BLaER1 treated with 17β-estradiol and CSF1 and Interleukin-3, amounts not matched to agents 10 nM and 100 nM (cell line): ENCODE measurements around the gene COPG2.
"Not testable (repeated sequence)": the region's sequence is repeated elsewhere in the genome, so short reads cannot be mapped to it uniquely, and the experiment has no call there.

Source experiments
- H3K27ac ChIP-seq, 11 experiments: shearing (Covaris generic); formaldehyde crosslinking; 2 replicates each; pipeline ENCODE4 v1.8.1; 2022
- H3K27me3 ChIP-seq, 11 experiments: shearing (Covaris generic); formaldehyde crosslinking; 2 replicates each; pipeline ENCODE4 v1.8.1; 2022
- H3K36me3 ChIP-seq, 11 experiments: shearing (Covaris generic); formaldehyde crosslinking; 2 replicates each; pipeline ENCODE4 v1.8.1; 2022
- H3K4me1 ChIP-seq, 10 experiments: shearing (Covaris generic); formaldehyde crosslinking; 2 replicates each; pipeline ENCODE4 v1.8.1; 2022
- H3K4me2 ChIP-seq, 11 experiments: shearing (Covaris generic); formaldehyde crosslinking; 2 replicates each; pipeline ENCODE4 v1.8.1; 2022
- H3K4me3 ChIP-seq, 10 experiments: shearing (Covaris generic); formaldehyde crosslinking; 2 replicates each; pipeline ENCODE4 v1.8.1; 2022
- H3K9ac ChIP-seq, 11 experiments: shearing (Covaris generic); formaldehyde crosslinking; 2 replicates each; pipeline ENCODE4 v1.8.1; 2022
- H3K9me3 ChIP-seq, 11 experiments: shearing (Covaris generic); formaldehyde crosslinking; replicated peaks in 1 of 11; 2 replicates each; pipeline ENCODE4 v1.8.1; 2022
- H4K20me1 ChIP-seq, 11 experiments: shearing (Covaris generic); formaldehyde crosslinking; 2 replicates each; pipeline ENCODE4 v1.8.1; 2022
- Cebpa-rat ChIP-seq, 11 experiments: shearing (Covaris generic); IDR thresholded peaks; 2 replicates each; pipeline ENCODE4 v1.8.1; 2022

COPG2 gene

GRCh38 chr7:130593033-130593432 is 75.5 kb downstream of the COPG2 start:
- peaks cover 0 to 23% (median 7%) of the 10 kb centered on the region in 11 experiments; a peak in 7 of 22 replicates for H3K9me3 ChIP-seq
- H3K4me1 ChIP-seq = no peaks in the 10 kb centered on the region
- H3K4me3 ChIP-seq = no peak overlapping the region
- no peaks in the 10 kb centered on the region for H4K20me1 ChIP-seq
- H3K4me2 ChIP-seq = no peak overlapping the region
- no peak overlapping the region for H3K9ac ChIP-seq
- H3K27me3 ChIP-seq = no peaks in the 10 kb centered on the region
- peaks cover 0 to 12% (median 0%) of the 10 kb centered on the region in 11 experiments; a peak in 3 of 22 replicates for H3K36me3 ChIP-seq
- no peak for TF ChIP-seq Cebpa-rat (IDR thresholded peaks at IDR 0.05)
- no peak overlapping the region for H3K27ac ChIP-seq

DNA sequence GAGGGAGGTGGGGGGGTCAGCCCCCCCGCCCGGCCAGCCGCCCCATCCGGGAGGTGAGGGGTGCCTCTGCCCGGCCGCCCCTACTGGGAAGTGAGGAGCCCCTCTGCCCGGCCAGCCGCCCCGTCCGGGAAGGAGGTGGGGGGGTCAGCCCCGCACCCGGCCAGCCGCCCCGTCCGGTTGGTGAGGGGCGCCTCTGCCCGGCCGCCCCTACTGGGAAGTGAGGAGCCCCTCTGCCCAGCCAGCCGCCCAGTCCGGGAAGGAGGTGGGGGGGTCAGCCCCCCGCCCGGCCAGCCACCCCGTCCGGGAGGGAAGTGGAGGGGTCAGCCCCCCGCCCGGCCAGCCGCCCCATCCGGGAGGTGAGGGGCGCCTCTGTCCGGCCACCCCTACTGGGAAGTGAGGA is 77.1 kb downstream of the COPG2 start:
- H3K9me3 ChIP-seq = peaks cover 0 to 23% (median 9%) of the 10 kb centered on the region in 11 experiments; a peak in 8 of 22 replicates
- H3K27me3 ChIP-seq, H3K27ac ChIP-seq, H3K36me3 ChIP-seq, H3K4me1 ChIP-seq, H3K4me2 ChIP-seq, H3K9ac ChIP-seq, H4K20me1 ChIP-seq, H3K4me3 ChIP-seq: not testable (repeated sequence)

DNA sequence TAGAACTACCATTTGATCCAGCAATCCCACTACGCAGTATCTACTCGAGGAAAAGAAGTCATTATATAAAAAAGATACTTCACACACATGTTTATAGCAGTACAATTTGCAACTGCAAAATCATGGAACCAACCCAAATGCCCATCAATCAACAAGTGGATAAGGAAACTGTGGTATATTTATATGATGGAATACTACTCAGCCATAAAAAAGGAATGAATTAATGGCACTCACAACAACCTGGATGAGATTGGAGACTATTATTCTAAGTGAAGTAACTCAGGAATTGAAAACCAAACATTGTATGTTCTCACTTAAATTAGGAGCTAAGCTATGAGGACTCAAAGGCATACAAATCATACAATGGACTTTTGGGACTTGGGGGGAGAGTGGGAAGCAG is 82.6 kb downstream of the COPG2 start:
- H3K4me3 ChIP-seq = not testable (repeated sequence)

GRCh38 chr7:130575110-130575509 is 93.4 kb downstream of the COPG2 start:
- H3K4me3 ChIP-seq, H4K20me1 ChIP-seq, H3K27ac ChIP-seq, H3K9ac ChIP-seq, H3K4me2 ChIP-seq, H3K27me3 ChIP-seq, H3K4me1 ChIP-seq, H3K36me3 ChIP-seq: not testable (repeated sequence)
- H3K9me3 ChIP-seq = peaks cover 7 to 19% (median 13%) of the 10 kb centered on the region in 11 experiments; a peak in 14 of 22 replicates

More for the DNA sequence above, 82.6 kb downstream of the COPG2 start:
- not testable (repeated sequence) for H3K4me2 ChIP-seq, H3K27ac ChIP-seq, H3K27me3 ChIP-seq, H4K20me1 ChIP-seq, H3K9ac ChIP-seq, H3K4me1 ChIP-seq, H3K36me3 ChIP-seq
- H3K9me3 ChIP-seq = peaks cover 0 to 20% (median 8%) of the 10 kb centered on the region in 11 experiments; a peak in 8 of 22 replicates

DNA sequence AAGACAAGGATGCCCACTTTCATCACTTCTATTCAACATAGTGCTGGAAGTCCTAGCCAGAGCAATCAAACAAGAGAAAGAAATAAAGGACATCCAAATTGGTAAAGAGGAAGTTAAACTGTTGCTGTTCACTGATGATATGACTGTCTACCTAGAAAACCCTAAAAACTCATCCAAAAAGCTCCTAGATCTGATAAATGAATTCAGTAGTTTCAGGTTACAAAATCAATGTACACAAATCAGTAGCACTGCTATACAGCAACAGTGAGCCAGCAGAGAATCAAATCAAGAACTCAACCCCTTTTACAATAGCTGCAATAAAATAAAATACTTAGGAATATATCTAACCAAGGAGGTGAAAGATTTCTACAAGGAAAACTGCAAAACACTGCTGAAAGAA is 98.4 kb downstream of the COPG2 start:
- H3K9me3 ChIP-seq = peaks cover 24 to 48% (median 33%) of the 10 kb centered on the region in 11 experiments
- H3K27ac ChIP-seq, H3K4me3 ChIP-seq, H4K20me1 ChIP-seq, H3K9ac ChIP-seq, H3K27me3 ChIP-seq, H3K4me2 ChIP-seq, H3K4me1 ChIP-seq: not testable (repeated sequence)
- peaks cover 0 to 11% (median under 1%) of the 10 kb centered on the region in 11 experiments; a peak in 5 of 22 replicates for H3K36me3 ChIP-seq

DNA sequence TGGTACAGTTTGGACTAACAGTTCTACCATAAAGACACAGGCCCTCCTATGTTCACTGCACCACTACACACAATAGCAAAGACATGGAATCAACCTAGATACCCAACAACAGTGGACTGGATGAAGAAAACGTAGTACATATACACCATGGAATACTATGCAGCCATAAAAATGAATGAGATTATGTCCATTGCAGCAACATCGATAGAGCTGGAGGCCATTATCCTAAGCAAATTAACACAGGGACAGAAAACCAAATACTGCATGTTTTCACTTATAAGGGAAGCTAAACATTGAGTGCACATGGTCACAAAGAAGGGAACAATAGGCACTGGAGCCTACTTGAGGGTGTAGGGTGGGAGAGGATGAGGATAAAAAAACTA is 101.7 kb downstream of the COPG2 start:
- H3K4me2 ChIP-seq = no peak overlapping the region
- H3K27ac ChIP-seq = no peak overlapping the region
- no peaks in the 10 kb centered on the region for H3K27me3 ChIP-seq
- H3K9me3 ChIP-seq = peaks cover 31 to 54% (median 39%) of the 10 kb centered on the region in 11 experiments
- no peaks in the 10 kb centered on the region for H4K20me1 ChIP-seq
- H3K9ac ChIP-seq = no peak overlapping the region
- peaks cover 0 to 14% (median 5%) of the 10 kb centered on the region in 11 experiments; a peak in 5 of 22 replicates for H3K36me3 ChIP-seq
- H3K4me1 ChIP-seq = no peaks in the 10 kb centered on the region
- TF ChIP-seq Cebpa-rat (IDR thresholded peaks at IDR 0.05) = no peak
- H3K4me3 ChIP-seq = no peak overlapping the region

DNA sequence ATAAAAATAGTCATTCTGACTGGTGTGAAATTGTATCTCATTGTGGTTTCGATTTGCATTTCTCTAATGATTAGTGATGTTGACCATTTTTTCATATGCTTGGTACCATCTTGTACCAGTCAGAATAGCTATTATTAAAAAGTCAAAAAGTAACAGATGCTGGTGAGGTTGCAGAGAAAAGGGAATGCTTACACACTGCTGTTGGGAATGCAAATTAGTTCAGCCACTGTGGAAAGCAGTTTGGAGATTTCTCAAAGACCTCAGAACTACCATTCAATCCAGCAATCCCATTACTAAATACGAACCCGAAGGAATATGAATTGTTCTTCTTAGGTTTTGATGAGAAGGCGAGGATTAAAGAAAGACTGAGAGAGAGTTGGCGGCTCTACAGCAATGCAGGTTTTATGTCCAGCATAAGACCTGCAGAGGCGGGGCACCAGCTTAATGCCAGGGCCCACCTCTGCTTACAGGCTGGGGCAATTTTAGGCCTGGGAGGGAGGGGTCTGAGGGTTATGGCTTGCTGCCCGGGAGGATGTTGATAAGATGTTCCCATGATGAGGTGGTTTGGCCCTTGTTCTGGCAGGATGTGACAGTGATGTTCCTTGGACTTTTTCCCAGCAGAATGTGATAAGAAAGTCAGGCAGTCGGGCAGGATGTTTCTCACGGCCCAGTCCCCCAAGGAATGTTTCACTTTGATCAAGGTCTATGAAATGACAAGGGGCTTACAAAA is 102.2 kb downstream of the COPG2 start:
- Histone ChIP-seq H3K4me1 (no peaks in the 10 kb centered on the region), H3K9me3 (peaks cover 31 to 49% (median 39%) of the 10 kb centered on the region in 11 experiments), H3K9ac (no peak overlapping the region), H4K20me1 (no peaks in the 10 kb centered on the region), H3K4me2 (no peak overlapping the region), H3K27ac (no peak overlapping the region), H3K36me3 (peaks cover 0 to 14% (median 5%) of the 10 kb centered on the region in 11 experiments; a peak in 5 of 22 replicates), H3K27me3 (no peaks in the 10 kb centered on the region), H3K4me3 (no peak overlapping the region)
- TF ChIP-seq Cebpa-rat (IDR thresholded peaks at IDR 0.05) = no peak

DNA sequence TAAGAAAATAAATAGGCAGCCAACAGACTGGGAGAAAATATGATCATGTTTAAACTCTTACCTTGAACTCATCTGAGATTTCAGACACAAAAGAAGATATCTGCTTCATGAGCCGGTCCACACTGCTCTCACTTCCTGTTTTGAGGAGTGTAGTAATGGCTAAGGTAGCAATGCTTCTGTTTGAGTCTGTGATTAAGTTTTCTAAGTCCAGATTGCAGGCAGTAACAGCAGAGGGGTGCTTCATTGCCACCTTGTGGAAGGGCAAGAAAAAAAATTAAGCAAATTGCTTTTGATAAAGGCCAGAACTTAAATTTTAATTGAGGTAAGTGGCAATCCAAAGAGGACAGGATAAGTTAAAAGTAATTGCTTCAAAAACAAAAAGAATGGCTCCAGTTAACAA is 107.6 kb downstream of the COPG2 start:
- no peak overlapping the region for H3K4me2 ChIP-seq
- no peak overlapping the region for H3K9ac ChIP-seq
- H3K9me3 ChIP-seq = peaks cover 8 to 15% (median 12%) of the 10 kb centered on the region in 11 experiments
- H3K36me3 ChIP-seq = peaks cover 0 to 9% (median 4%) of the 10 kb centered on the region in 11 experiments; a peak in 5 of 22 replicates
- TF ChIP-seq Cebpa-rat (IDR thresholded peaks at IDR 0.05) = no peak
- H3K4me3 ChIP-seq = no peak overlapping the region
- H3K27me3 ChIP-seq = no peaks in the 10 kb centered on the region
- no peaks in the 10 kb centered on the region for H3K4me1 ChIP-seq
- H4K20me1 ChIP-seq = no peaks in the 10 kb centered on the region
- no peak overlapping the region for H3K27ac ChIP-seq

- H3K9ac ChIP-seq = no peak overlapping the region
- no peaks in the 10 kb centered on the region for H3K9me3 ChIP-seq
- peaks cover 0 to 18% (median 5%) of the 10 kb centered on the region in 11 experiments; a peak in 7 of 22 replicates for H3K36me3 ChIP-seq
- no peak for TF ChIP-seq Cebpa-rat (IDR thresholded peaks at IDR 0.05)
- no peaks in the 10 kb centered on the region for H3K27me3 ChIP-seq
- H4K20me1 ChIP-seq = no peaks in the 10 kb centered on the region
- no peak overlapping the region for H3K27ac ChIP-seq
- no peaks in the 10 kb centered on the region for H3K4me1 ChIP-seq
- no peak overlapping the region for H3K4me2 ChIP-seq
- no peak overlapping the region for H3K4me3 ChIP-seq
Measured at GRCh38 chr7:130559184-130559583, 109.4 kb downstream of the COPG2 start.

GRCh38 chr7:130554481-130554880 is 114.1 kb downstream of the COPG2 start:
- H3K4me3 ChIP-seq = no peak overlapping the region
- no peak for TF ChIP-seq Cebpa-rat (IDR thresholded peaks at IDR 0.05)
- no peak overlapping the region for H3K9ac ChIP-seq
- H3K4me1 ChIP-seq = no peaks in the 10 kb centered on the region
- no peak overlapping the region for H3K4me2 ChIP-seq
- no peaks in the 10 kb centered on the region for H4K20me1 ChIP-seq
- H3K27ac ChIP-seq = no peak overlapping the region
- H3K36me3 ChIP-seq = peaks cover 0 to 49% (median 11%) of the 10 kb centered on the region in 11 experiments; a peak in 12 of 22 replicates
- no peaks in the 10 kb centered on the region for H3K27me3 ChIP-seq
- H3K9me3 ChIP-seq = no peaks in the 10 kb centered on the region
